ENCODE data around the gene C16orf78. TPM values are rescaled to one million over a fixed set of nuclear protein-coding genes. Genes with fewer than 3 reads are reported as not detected.

C16orf78 gene
- total RNA-seq, 2 experiments from 2014 or later, result not detected

GRCh38 chr16:49419006-49419405 lies 45.4 kb downstream of the C16orf78 start:
- intact Hi-C loops (cut with DNase I, micrococcal nuclease), result no loop called here

GRCh38 chr16:49419862-49420261 lies 46.3 kb downstream of the C16orf78 start:
- ATAC-seq (ENCODE audit: poor library complexity), result no peak
- H3K27me3 ChIP-seq (ENCODE audit: control insufficient read depth in 1 of 2, insufficient read depth in 2 of 2, low read length in 2 of 2), result peaks cover 0 to 2% of the 10 kb centered on the region in 2 experiments
- no peaks in the 10 kb centered on the region for H3K36me3 ChIP-seq (ENCODE audit: insufficient read depth, low read length)
- Mint-ChIP-seq H3K27me3 (no peaks in the 10 kb centered on the region), H3K27ac (no peak overlapping the region), H3K9me3 (no peaks in the 10 kb centered on the region), H3K4me1 (ENCODE audit: low read depth) (no peaks in the 10 kb centered on the region), H3K36me3 (ENCODE audit: low read depth) (no peaks in the 10 kb centered on the region), H3K4me3 (no peak overlapping the region)
- ChIA-PET CTCF (no interaction called here), POLR2A (no interaction called here)
- intact Hi-C loops (cut with DNase I, micrococcal nuclease), result no loop called here
- DNase-seq, result no peak
- H3K27ac ChIP-seq (ENCODE audit: low read depth in 1 of 2, low read length in 2 of 2), result no peak overlapping the region
- H3K4me3 ChIP-seq (ENCODE audit: low read length), result no peak overlapping the region
- H3K4me1 ChIP-seq (ENCODE audit: insufficient read depth, low read length), result no peaks in the 10 kb centered on the region
- TF ChIP-seq CTCF (IDR thresholded peaks at IDR 0.05), result no peak
- H3K9me3 ChIP-seq (ENCODE audit: control insufficient read depth in 1 of 2, insufficient read depth in 1 of 2, low read length in 2 of 2), result no peaks in the 10 kb centered on the region

More at GRCh38 chr16:49419006-49419405, 45.4 kb downstream of the C16orf78 start:
- Mint-ChIP-seq H3K4me1 (ENCODE audit: low read depth) (no peaks in the 10 kb centered on the region), H3K36me3 (ENCODE audit: low read depth) (no peaks in the 10 kb centered on the region), H3K27me3 (no peaks in the 10 kb centered on the region), H3K27ac (no peak overlapping the region), H3K9me3 (no peaks in the 10 kb centered on the region), H3K4me3 (no peak overlapping the region)
- ChIA-PET CTCF (no interaction called here), POLR2A (no interaction called here)
- TF ChIP-seq CTCF (IDR thresholded peaks at IDR 0.05), result no peak
- no peaks in the 10 kb centered on the region for H3K36me3 ChIP-seq (ENCODE audit: insufficient read depth, low read length)
- H3K27me3 ChIP-seq (ENCODE audit: control insufficient read depth in 1 of 2, insufficient read depth in 2 of 2, low read length in 2 of 2), result peaks cover 0 to 2% of the 10 kb centered on the region in 2 experiments
- DNase-seq (no peak), ATAC-seq (ENCODE audit: poor library complexity) (no peak)
- H3K4me3 ChIP-seq (ENCODE audit: low read length), result no peak overlapping the region
- no peak overlapping the region for H3K27ac ChIP-seq (ENCODE audit: low read depth in 1 of 2, low read length in 2 of 2)
- no peaks in the 10 kb centered on the region for H3K4me1 ChIP-seq (ENCODE audit: insufficient read depth, low read length)
- no peaks in the 10 kb centered on the region for H3K9me3 ChIP-seq (ENCODE audit: control insufficient read depth in 1 of 2, insufficient read depth in 1 of 2, low read length in 2 of 2)

- Histone ChIP-seq H3K27me3 (ENCODE audit: control insufficient read depth in 1 of 2, insufficient read depth in 2 of 2, low read length in 2 of 2) (peaks cover 0 to 2% of the 10 kb centered on the region in 2 experiments), H3K4me1 (ENCODE audit: insufficient read depth, low read length) (no peaks in the 10 kb centered on the region), H3K36me3 (ENCODE audit: insufficient read depth, low read length) (no peaks in the 10 kb centered on the region), H3K4me3 (ENCODE audit: low read length) (no peak overlapping the region), H3K27ac (ENCODE audit: low read depth in 1 of 2, low read length in 2 of 2) (no peak overlapping the region), H3K9me3 (ENCODE audit: control insufficient read depth in 1 of 2, insufficient read depth in 1 of 2, low read length in 2 of 2) (no peaks in the 10 kb centered on the region)
- ChIA-PET CTCF (no interaction called here), POLR2A (no interaction called here)
- Mint-ChIP-seq H3K36me3 (ENCODE audit: low read depth) (no peaks in the 10 kb centered on the region), H3K4me1 (ENCODE audit: low read depth) (no peaks in the 10 kb centered on the region), H3K27me3 (no peaks in the 10 kb centered on the region), H3K4me3 (no peak overlapping the region), H3K27ac (no peak overlapping the region), H3K9me3 (no peaks in the 10 kb centered on the region)
- DNase-seq, result no peak
- intact Hi-C loops (cut with DNase I, micrococcal nuclease), result no loop called here
- no peak for ATAC-seq (ENCODE audit: poor library complexity)
- no peak for TF ChIP-seq CTCF (IDR thresholded peaks at IDR 0.05)
Measured at GRCh38 chr16:49422896-49423295, 49.3 kb downstream of the C16orf78 start.
